Measurements from ENCODE around the gene PTPRN2.
"Not testable (repeated sequence)": the region's sequence is repeated elsewhere in the genome, so short reads cannot be mapped to it uniquely, and the experiment has no call there.

The PTPRN2 gene

GRCh38 chr7:157570531-157571200 lies 1017.0 kb downstream of the PTPRN2 start:
- no peak for DNase-seq

GRCh38 chr7:157569967-157570366 lies 1017.7 kb downstream of the PTPRN2 start:
- no peak for DNase-seq

- no peak for DNase-seq
Observed at GRCh38 chr7:157568770-157569584, 1018.6 kb downstream of the PTPRN2 start.

GRCh38 chr7:157568106-157568769 lies 1019.4 kb downstream of the PTPRN2 start:
- DNase-seq: no peak

DNA sequence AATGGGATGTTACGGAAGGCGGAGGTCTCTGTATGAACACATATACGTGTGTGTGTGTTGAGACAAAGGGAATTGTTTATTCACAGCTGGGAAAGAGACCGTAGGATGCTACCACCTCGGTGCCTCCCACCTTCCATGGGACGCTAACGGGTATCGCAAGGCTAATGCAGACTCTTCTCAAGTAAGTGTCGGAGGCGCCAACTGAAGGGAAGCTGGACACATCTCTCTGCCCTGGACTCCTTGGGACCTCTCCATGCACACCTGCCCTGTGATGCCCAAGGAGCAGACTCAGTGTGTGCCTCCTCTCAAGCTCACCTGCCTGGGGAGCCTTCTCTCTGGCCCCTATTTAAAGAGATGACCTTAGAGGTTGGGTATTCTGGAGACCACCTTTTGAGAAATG lies 1020.0 kb downstream of the PTPRN2 start:
- DNase-seq: no peak

- no peak for DNase-seq
Observed at GRCh38 chr7:157566631-157567006, 1021.0 kb downstream of the PTPRN2 start.

- no peak for DNase-seq
Observed at GRCh38 chr7:157565981-157566630, 1021.5 kb downstream of the PTPRN2 start.

GRCh38 chr7:157565201-157565626 lies 1022.4 kb downstream of the PTPRN2 start:
- DNase-seq: no peak

DNA sequence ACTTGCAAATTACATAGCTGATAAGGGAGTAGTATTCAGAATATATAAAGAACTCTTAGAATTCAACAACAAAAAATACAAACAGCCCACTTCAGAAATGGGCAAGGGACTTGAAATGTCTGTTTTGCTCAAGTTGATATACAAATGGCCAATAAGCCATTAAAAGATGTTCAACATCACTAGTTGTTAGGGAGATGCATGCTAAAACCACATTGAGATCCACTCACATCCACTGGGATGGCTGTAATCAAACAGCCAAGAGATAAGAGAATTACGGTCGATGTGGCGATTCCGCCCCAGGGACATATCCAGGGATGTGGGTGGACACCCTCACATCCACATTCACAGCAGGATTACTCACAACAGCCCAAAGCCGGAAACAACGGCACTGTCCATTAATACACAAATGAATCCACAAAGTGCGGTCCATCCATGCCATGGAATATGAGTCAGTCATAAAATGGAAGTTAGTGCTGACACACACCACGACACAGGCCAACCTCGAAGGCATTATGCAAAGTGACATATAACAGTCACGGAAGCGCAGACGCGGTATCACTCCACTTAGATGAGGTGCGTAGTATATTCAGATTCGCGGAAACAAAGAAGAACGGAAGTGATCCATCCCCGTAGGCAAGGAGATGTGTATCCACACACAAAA lies 1023.0 kb downstream of the PTPRN2 start:
- DNase-seq: no peak

DNA sequence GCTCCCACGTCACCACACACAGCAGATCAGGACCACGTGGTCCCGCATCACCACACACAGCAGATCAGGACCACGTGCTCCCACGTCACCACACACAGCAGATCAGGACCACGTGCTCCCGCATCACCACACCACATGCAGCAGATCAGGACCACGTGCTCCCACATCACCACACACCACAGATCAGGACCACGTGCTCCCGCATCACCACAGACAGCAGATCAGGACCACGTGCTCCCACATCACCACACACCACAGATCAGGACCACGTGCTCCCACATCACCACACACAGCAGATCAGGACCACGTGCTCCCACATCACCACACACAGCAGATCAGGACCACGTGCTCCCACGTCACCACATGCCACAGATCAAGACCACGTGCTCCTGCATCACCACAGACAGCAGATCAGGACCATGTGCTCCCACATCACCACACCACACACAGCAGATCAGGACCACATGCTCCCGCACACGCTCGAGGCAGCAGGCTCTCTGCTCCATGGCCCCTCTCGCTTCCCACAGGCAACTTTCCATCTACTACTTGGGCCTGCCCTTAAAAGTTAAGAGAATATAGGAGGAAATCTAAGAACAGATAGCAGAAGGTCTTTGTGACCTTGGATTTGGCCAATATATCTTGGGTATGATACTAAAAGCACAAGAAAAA lies 1024.0 kb downstream of the PTPRN2 start:
- not testable (repeated sequence) for DNase-seq

DNA sequence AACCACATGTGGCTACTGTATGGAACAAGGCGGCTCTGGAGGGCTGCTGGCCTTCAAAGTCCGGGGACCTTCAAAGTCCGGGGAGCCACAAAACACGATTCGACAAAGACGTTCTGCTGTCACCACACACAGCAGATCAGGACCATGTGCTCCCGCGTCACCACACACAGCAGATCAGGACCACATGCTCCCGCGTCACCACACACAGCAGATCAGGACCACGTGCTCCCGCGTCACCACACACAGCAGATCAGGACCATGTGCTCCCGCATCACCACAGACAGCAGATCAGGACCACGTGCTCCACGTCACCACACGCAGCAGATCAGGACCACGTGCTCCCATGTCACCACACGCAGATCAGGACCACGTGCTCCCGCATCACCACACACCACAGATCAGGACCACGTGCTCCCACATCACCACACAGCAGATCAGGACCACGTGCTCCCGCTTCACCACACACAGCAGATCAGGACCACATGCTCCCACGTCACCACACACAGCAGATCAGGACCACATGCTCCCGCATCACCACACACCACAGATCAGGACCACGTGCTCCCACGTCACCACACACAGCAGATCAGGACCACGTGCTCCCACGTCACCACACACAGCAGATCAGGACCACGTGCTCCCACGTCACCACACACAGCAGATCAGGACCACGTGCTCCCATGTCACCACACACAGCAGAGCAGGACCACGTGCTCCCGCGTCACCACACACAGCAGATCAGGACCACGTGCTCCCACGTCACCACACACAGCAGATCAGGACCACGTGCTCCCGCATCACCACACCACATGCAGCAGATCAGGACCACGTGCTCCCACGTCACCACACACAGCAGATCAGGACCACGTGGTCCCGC lies 1024.9 kb downstream of the PTPRN2 start:
- not testable (repeated sequence) for DNase-seq

GRCh38 chr7:157561816-157562410 lies 1025.7 kb downstream of the PTPRN2 start:
- DNase-seq: no peak

- no peak for DNase-seq
Observed at GRCh38 chr7:157561523-157561785, 1026.2 kb downstream of the PTPRN2 start.

DNA sequence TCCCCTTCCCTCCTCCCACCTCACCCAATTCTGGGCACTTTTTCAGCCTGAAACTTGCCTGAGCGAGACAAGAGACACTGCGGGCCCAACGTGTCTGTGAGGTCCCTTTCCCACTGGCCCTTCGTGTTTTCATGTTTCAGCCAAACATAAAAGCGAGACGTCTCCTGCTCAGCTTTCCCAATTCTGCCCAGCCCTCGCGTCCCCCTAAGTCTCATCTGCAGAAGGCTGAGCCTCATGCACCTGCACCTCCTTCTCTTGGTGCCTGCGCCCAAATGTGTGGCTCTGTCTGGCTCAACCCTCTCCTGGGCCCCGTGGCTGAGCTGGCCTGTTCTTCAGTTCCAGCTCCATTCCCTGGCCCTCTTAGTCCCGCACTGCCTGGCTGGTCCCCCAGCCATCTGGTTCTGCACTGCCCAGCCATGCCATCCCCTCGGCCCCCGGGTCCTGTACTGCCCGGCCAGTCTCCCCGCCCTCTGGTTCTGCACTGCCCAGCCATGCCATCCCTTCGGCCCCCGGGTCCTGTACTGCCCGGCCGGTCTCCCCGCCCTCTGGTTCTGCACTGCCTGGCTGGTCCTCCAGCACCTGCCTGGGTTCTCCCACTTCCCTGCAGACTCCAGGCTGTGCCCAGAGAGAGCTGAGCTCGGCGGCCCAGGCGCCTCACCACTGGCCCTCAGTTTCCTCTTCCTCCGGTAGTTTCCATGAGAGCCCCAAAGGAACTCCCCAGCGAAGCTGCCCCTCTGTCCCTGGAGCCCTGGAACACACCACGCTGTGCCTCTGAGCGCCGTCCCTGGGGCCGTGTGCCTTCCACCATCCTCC lies 1026.7 kb downstream of the PTPRN2 start:
- DNase-seq: no peak

DNA sequence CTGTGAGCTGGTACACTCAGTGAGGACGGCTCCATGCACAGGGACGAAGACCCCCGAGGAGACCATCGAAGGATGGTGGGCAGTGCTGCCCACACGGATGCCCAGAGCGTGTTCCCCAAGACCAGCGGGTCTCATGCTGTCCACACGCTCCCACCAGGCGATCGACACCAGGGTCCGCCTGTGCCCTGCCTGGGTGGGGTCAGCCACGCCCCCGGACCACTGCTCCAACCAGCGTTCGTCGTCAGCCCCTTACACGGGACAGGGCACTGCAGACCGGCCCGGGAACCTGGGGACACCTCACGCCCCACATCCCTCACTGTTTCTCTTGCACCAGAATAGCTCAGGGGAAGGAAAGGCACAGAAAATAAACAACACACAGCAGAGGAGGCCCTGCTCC lies 1027.4 kb downstream of the PTPRN2 start:
- DNase-seq: no peak

DNA sequence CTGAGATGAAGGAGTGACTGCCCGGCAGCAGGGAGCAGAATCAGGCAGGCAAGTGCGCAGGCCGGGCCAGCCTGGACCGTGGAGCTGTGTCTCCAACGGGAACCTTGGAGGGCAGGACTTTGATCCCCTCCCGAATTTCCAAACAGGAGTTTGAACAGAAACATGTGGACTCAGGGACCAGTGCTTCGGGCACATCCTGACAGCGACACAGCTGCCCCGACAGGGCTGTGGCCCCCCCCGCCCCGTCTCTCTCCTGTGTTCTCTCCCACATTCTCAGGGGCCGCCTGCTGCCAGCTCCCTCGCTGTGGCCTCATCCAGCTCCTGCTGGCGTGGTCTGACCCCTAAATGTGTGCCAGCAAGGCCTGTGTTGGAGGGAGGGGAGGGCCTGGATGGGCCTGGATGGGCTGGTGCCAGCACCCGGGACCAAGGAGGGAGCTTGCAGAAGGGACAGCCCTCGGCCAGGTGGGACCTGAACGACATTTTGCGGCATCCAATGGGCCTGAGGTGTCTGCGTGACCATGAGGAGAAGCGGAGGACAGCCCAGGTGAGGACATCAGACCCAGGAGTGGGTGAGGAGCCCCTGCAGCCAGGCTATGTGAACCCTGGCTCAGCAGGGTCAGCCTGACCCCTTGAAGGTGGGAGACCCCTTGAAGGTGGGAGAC lies 1027.9 kb downstream of the PTPRN2 start:
- DNase-seq: no peak

GRCh38 chr7:157558875-157559595 lies 1028.6 kb downstream of the PTPRN2 start:
- no peak for DNase-seq

GRCh38 chr7:157558516-157558874 lies 1029.1 kb downstream of the PTPRN2 start:
- no peak for DNase-seq

- DNase-seq: no peak
Observed at GRCh38 chr7:157558061-157558460, 1029.6 kb downstream of the PTPRN2 start.
